ENCODE results near the gene CAPN5. TPM values are rescaled to one million over a fixed set of nuclear protein-coding genes. Genes with fewer than 3 reads are reported as not detected.

The CAPN5 gene
- total RNA-seq, 2 donors from 2014 or later = 0.89 to 2.5 TPM

GRCh38 chr11:77150836-77151235, 84.1 kb downstream of the CAPN5 start:
- Mint-ChIP-seq H3K9me3 (no peaks in the 10 kb centered on the region), H3K27ac (no peak overlapping the region), H3K36me3 (no peaks in the 10 kb centered on the region)
- DNase-seq (ENCODE audit: low spot score in 2 of 2) (no peak), ATAC-seq (no peak)

DNA sequence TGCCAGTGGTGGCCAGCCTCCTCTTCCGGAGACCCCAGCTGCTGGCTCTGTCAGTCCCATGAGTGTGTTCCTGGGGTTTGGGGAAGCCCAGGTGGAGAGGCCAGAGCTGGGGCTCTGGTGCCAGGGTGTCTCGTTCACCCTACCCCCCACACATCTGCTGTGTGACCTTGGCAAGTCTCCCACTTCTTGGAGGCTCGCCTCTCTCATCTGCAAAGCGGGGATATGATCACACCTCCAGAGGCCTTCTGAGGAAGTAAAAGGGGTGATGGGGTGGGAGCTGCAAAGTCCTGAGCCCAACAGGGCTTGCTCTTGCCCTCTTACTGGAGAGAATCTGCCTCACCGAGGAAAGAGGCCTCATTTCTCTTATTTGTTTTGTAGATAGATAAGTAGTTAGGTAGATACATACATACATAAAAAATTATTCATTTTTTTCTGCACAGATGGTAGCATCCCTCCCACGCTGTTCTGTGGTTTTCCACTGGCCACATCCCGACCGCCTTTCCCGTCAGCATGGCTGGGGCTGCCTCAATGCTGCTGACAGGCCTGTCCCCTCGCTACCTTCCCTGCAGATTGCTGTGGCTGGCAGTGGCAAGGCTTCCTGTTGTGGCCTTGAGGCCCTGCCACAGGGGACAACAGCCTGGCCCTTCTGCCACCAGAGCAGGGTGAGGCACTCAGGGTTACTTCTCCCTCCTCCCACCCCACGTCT, 85.2 kb downstream of the CAPN5 start:
- Mint-ChIP-seq H3K9me3 (no peaks in the 10 kb centered on the region), H3K27ac (peak overlapping the region; percentile 34 to 64), H3K36me3 (no peaks in the 10 kb centered on the region)
- DNase-seq (ENCODE audit: low spot score in 2 of 2) = peak; percentile 55 to 84
- peak; percentile 73 to 91 for ATAC-seq

DNA sequence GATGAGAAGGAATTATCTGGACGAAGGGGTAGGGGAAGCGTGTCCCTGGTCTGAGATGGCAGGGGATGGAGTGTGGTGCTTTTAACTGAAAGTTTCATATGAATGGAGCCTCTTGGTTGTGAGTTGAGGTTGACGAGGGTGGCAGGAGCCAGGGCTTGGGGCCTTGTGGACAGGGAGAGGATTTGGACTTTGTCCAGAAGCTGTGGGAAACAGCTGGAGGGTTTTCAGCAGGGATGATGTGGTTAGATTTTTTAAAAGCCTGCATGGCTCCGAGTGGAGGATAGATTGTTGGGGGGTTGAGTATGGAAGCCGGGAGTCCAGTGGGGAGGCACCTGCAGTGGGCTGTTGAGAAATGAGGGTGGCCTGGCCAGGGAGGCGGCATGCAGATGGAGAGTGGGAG, 86.1 kb downstream of the CAPN5 start:
- peak overlapping the region; percentile 64 to 69 for H3K27ac Mint-ChIP-seq
- H3K9me3 Mint-ChIP-seq = no peaks in the 10 kb centered on the region
- H3K36me3 Mint-ChIP-seq = no peaks in the 10 kb centered on the region
- DNase-seq (ENCODE audit: low spot score in 2 of 2) (no peak), ATAC-seq (no peak)

- Mint-ChIP-seq H3K36me3 (no peaks in the 10 kb centered on the region), H3K9me3 (no peaks in the 10 kb centered on the region), H3K27ac (peak overlapping the region; percentile 64 to 69)
- ATAC-seq (no peak), DNase-seq (ENCODE audit: low spot score in 2 of 2) (no peak)
Observed at GRCh38 chr11:77153276-77154185, 86.8 kb downstream of the CAPN5 start.

DNA sequence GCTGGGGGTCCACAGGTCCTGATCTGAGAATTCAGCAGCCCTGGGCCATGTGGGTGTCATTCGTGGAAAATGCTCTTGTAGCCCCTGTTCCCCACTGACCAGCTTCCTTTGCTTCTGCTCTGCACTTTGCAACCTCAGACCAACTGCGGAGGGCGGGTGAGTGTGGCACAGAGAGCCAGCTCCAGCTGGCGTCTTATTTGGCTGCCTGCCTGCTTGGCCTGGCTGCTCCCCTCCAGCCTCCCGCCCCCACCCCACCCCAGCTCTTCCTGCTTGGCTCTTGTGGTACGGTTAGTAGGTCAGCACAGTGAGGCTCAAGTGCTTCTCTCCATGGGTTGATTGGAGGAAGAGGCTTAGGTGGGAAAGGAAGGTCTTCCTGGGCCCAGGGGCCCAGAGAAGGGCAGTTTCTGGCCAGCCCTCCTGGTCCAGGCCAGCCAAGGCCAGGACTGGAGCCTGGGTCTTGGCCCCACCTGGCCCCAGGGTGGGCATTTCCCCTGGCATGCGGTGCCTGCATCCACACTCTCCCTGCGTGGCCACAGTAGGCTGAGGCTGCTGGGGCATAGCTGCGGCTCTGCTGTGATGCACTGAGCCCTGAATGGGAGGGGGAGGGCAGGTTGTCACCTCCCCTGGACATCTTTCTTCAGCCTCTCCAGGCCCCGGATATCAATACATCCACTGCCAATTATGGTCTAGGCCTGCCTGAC, 87.8 kb downstream of the CAPN5 start:
- Mint-ChIP-seq H3K9me3 (no peaks in the 10 kb centered on the region), H3K27ac (no peak overlapping the region), H3K36me3 (no peaks in the 10 kb centered on the region)
- DNase-seq (ENCODE audit: low spot score in 2 of 2) = no peak
- ATAC-seq = no peak

DNA sequence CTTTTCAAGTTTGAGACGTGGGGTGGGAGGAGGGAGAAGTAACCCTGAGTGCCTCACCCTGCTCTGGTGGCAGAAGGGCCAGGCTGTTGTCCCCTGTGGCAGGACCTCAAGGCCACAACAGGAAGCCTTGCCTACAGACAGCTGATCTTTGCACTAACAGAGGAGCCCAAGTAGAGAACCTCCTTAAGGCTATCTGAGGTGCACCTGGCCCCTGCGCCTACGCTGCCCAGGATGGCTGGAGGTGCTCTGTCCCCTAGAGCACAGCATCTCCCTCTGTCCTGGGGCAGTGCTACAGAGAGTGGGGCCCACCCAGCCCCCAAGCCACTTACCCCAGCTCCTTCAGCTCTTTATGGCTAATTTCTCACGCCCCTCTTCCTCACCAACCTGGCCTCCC, 88.3 kb downstream of the CAPN5 start:
- Mint-ChIP-seq H3K27ac (no peak overlapping the region), H3K36me3 (no peaks in the 10 kb centered on the region), H3K9me3 (no peaks in the 10 kb centered on the region)
- ATAC-seq = peak in 1 of 2 donors; percentile 30
- no peak for DNase-seq (ENCODE audit: low spot score in 2 of 2)

- no peak for ATAC-seq
- Mint-ChIP-seq H3K36me3 (no peaks in the 10 kb centered on the region), H3K27ac (no peak overlapping the region), H3K9me3 (no peaks in the 10 kb centered on the region)
- no peak for DNase-seq (ENCODE audit: low spot score in 2 of 2)
Observed at GRCh38 chr11:77155556-77156130, 88.9 kb downstream of the CAPN5 start.

- H3K27ac Mint-ChIP-seq = no peak overlapping the region
- no peaks in the 10 kb centered on the region for H3K36me3 Mint-ChIP-seq
- no peak for ATAC-seq
- no peaks in the 10 kb centered on the region for H3K9me3 Mint-ChIP-seq
- no peak for DNase-seq (ENCODE audit: low spot score in 2 of 2)
Observed at GRCh38 chr11:77156396-77157195, 89.8 kb downstream of the CAPN5 start.

DNA sequence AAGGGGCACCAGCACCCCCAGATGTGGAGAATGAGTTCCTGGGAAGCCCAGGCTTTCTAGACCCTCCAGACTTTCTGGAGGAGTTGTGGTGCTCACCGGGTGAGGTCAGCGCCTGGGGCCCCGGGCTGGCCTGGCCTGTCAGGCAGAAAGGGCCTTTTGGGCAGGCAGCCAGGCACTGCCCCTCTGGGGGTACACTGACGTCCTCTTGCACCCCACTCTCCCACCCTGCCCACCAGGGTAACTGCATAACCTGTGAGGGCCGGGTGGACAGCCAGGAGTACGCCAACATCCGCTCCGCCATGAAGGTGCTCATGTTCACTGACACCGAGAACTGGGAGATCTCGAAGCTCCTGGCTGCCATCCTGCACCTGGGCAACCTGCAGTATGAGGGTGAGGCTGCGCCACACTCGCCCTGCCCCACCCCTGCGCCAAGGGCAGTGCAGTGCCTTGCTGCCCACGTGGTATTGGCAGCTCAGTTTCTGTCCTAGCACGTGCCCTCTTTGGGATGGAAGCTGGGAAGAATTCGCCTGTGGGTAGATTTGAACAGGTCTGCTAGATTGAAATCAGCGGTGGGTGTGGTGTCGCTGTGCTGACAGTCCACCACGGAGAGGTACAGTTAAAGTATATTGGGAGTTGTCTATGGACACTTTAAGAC, 91.4 kb downstream of the CAPN5 start:
- no peak for ATAC-seq
- no peaks in the 10 kb centered on the region for H3K9me3 Mint-ChIP-seq
- no peaks in the 10 kb centered on the region for H3K36me3 Mint-ChIP-seq
- DNase-seq (ENCODE audit: low spot score in 2 of 2) = no peak
- H3K27ac Mint-ChIP-seq = no peak overlapping the region

- H3K27ac Mint-ChIP-seq = no peak overlapping the region
- ATAC-seq (no peak), DNase-seq (ENCODE audit: low spot score in 2 of 2) (no peak)
- H3K9me3 Mint-ChIP-seq = no peaks in the 10 kb centered on the region
- no peaks in the 10 kb centered on the region for H3K36me3 Mint-ChIP-seq
Observed at GRCh38 chr11:77159219-77159936, 92.6 kb downstream of the CAPN5 start.

GRCh38 chr11:77159937-77160495, 93.2 kb downstream of the CAPN5 start:
- DNase-seq (ENCODE audit: low spot score in 2 of 2) (no peak), ATAC-seq (no peak)
- Mint-ChIP-seq H3K27ac (no peak overlapping the region), H3K9me3 (no peaks in the 10 kb centered on the region), H3K36me3 (no peaks in the 10 kb centered on the region)

- no peak for ATAC-seq
- no peak overlapping the region for H3K27ac Mint-ChIP-seq
- H3K9me3 Mint-ChIP-seq = no peaks in the 10 kb centered on the region
- H3K36me3 Mint-ChIP-seq = no peaks in the 10 kb centered on the region
- DNase-seq (ENCODE audit: low spot score in 2 of 2) = no peak
Observed at GRCh38 chr11:77163271-77163670, 96.5 kb downstream of the CAPN5 start.

DNA sequence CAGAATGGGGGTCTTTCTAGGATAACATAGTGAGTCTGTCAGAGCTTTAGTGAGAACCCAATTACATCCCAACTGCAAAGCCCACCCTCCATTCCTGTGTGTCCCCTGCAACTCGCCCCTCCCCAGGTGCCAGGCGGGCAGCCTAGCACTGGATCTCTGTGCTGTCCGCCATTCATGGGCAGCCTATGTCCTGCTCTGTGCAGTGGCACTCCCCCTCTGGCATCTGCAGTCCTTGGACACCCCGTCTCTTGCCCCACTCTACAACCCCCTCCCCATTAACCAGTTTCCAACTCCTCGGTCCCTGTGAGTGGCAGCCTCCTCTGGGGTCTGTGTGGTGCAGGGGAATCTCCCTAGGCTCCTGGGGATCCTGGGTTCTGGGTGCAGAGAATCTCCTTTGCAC, 98.3 kb downstream of the CAPN5 start:
- no peak for ATAC-seq
- no peaks in the 10 kb centered on the region for H3K9me3 Mint-ChIP-seq
- H3K27ac Mint-ChIP-seq = peak overlapping the region in 1 of 2 donors; percentile 50
- H3K36me3 Mint-ChIP-seq = no peaks in the 10 kb centered on the region
- no peak for DNase-seq (ENCODE audit: low spot score in 2 of 2)

- H3K9me3 Mint-ChIP-seq = no peaks in the 10 kb centered on the region
- ATAC-seq = no peak
- H3K27ac Mint-ChIP-seq = no peak overlapping the region
- no peak for DNase-seq (ENCODE audit: low spot score in 2 of 2)
- H3K36me3 Mint-ChIP-seq = no peaks in the 10 kb centered on the region
Observed at GRCh38 chr11:77166021-77166420, 99.2 kb downstream of the CAPN5 start.

GRCh38 chr11:77167111-77167626, 100.4 kb downstream of the CAPN5 start:
- DNase-seq (ENCODE audit: low spot score in 2 of 2) (no peak), ATAC-seq (no peak)
- Mint-ChIP-seq H3K9me3 (no peaks in the 10 kb centered on the region), H3K36me3 (no peaks in the 10 kb centered on the region), H3K27ac (no peak overlapping the region)

Measured in activated naive CD4-positive, alpha-beta T cell treated with anti-CD3 and anti-CD28 coated beads, Interleukin-2, amount 50 U/mL, for 72 hours (primary cell).